K562 (cell line): Measurements from ENCODE around the gene TMCC1. TPM values are rescaled to one million over a fixed set of nuclear protein-coding genes. Genes with fewer than 3 reads are reported as not detected.

ENCODE experiments used
- ATAC-seq: fragments of 200-7000 bp; cut with Tn5 transposase; 3 replicates; pipeline ENCODE4 v1.9.1; 2020; ENCODE audit warnings: moderate library complexity
- BruUV-seq: library from RNA; stranded (reverse); fragments of 400-500 nt; replicated peaks from 2 replicates; lab custom pipeline; 2021; lab: Mats Ljungman, UMichigan
- CTCF ChIA-PET: fragments of 300-600 bp; formaldehyde crosslinking; extraction: SDS; loops from one replicate; lab custom pipeline; 2021; ENCODE audit warnings: low intra/inter-chr PET ratio; lab: Yijun Ruan, JAX
- POLR2A ChIA-PET: fragments of 300-600, 350-650 bp; sonication (Branson Sonifier 250); formaldehyde crosslinking; extraction: SDS; loops from one replicate; lab custom pipeline; 2021; ENCODE audit warnings: antibody characterized with exemption, inconsistent platforms; lab: Yijun Ruan, JAX
- DNase-seq, 4 experiments: peaks; one replicate each; pipeline versions ENCODE4 v3.0.0 to v3.0.0-alpha.2; 2011 to 2018; ENCODE audit warnings: low spot score in 3 of 4, mixed read lengths in 3 of 4; ENCODE audit errors: extremely low read depth in 1 of 4
- FAIRE-seq: peaks from 2 replicates; lab custom pipeline; 2011; peaks lifted over from hg19 to GRCh38; lab: Jason Lieb, UNC
- H2AFZ ChIP-seq: 2 replicates; pipeline ENCODE4 v1.6.0; 2011; ENCODE audit warnings: low read depth, low read length, control low read depth, inconsistent platforms
- H3K27ac ChIP-seq: fragments of 200-600 bp; 3 replicates; pipeline ENCODE4 v1.8.0; 2011; ENCODE audit warnings: low read depth, mild to moderate bottlenecking, control low read depth, inconsistent platforms, low read length, moderate library complexity, mixed read lengths; ENCODE audit errors: extremely low read depth
- H3K27me3 ChIP-seq, 2 experiments: fragments of 300-600 bp in 1 of 2; 2 replicates in 1 of 2; 3 replicates in 1 of 2; pipeline versions ENCODE4 v1.6.0 to v1.8.0; 2011; ENCODE audit warnings: inconsistent platforms in 2 of 2, low read length in 2 of 2, mild to moderate bottlenecking in 1 of 2, mixed read lengths in 1 of 2, moderate library complexity in 1 of 2; ENCODE audit not compliant: control insufficient read depth in 2 of 2, insufficient read depth in 2 of 2
- H3K36me3 ChIP-seq: fragments of 300-600 bp; 3 replicates; pipeline ENCODE4 v1.8.0; 2011; ENCODE audit warnings: mild to moderate bottlenecking, low read length, inconsistent platforms; ENCODE audit not compliant: control insufficient read depth, insufficient read depth
- H3K4me1 ChIP-seq, 2 experiments: fragments of 200-600 bp in 1 of 2; replicated peaks in 1 of 2; 2 replicates in 1 of 2; 3 replicates in 1 of 2; pipeline versions ENCODE4 v1.5.1 to v1.8.0; 2011; ENCODE audit warnings: inconsistent platforms in 2 of 2, low read length in 2 of 2, mild to moderate bottlenecking in 1 of 2, mixed read lengths in 1 of 2, moderate library complexity in 1 of 2; ENCODE audit not compliant: control insufficient read depth in 2 of 2, insufficient read depth in 2 of 2
- H3K4me2 ChIP-seq: 2 replicates; pipeline ENCODE4 v1.6.1; 2011; ENCODE audit warnings: low read length, control low read depth, inconsistent platforms, mixed read lengths; ENCODE audit not compliant: insufficient read depth
- H3K4me3 ChIP-seq: fragments of 200-600 bp; sonication (generic), shearing (Covaris generic); 2 replicates; pipeline ENCODE4 v1.5.1; 2016; ENCODE audit warnings: control low read depth, inconsistent platforms
- H3K79me2 ChIP-seq: fragments of 200-600 bp; 3 replicates; pipeline ENCODE4 v1.8.0; 2011; ENCODE audit warnings: low read length, inconsistent platforms; ENCODE audit not compliant: control insufficient read depth, insufficient read depth
- H3K9ac ChIP-seq, 2 experiments: 2 replicates each; pipeline versions ENCODE4 v1.6.0 to v1.6.1; 2011; ENCODE audit warnings: low read depth in 2 of 2, low read length in 2 of 2, control low read depth in 1 of 2, inconsistent platforms in 1 of 2, mild to moderate bottlenecking in 1 of 2, mixed read lengths in 1 of 2; ENCODE audit not compliant: insufficient read depth in 1 of 2
- H3K9me1 ChIP-seq: one replicate; pipeline ENCODE4 v1.6.0; 2011; ENCODE audit warnings: inconsistent platforms, mild to moderate bottlenecking, low read length, moderate library complexity; ENCODE audit not compliant: control insufficient read depth, insufficient read depth
- H3K9me3 ChIP-seq: replicated peaks from 2 replicates; pipeline ENCODE4 v1.5.1; 2011; ENCODE audit warnings: low read depth, low read length, inconsistent platforms; ENCODE audit not compliant: control insufficient read depth, insufficient read depth
- H4K20me1 ChIP-seq: replicated peaks from 2 replicates; pipeline ENCODE4 v1.6.1; 2011; ENCODE audit warnings: low read length, inconsistent platforms, mixed read lengths; ENCODE audit not compliant: control insufficient read depth, insufficient read depth
- ADNP ChIP-seq: fragments of 200-800 bp; sonication (Bioruptor generic); IDR thresholded peaks from 2 replicates; pipeline ENCODE4 v1.6.1; 2016; ENCODE audit warnings: missing genetic modification characterization, missing compliant biosample characterization
- ATF3 ChIP-seq, 2 experiments: fragments of 450-650 bp in 1 of 2; sonication (generic) in 1 of 2; formaldehyde crosslinking in 1 of 2; IDR thresholded peaks in 1 of 2; conservative IDR thresholded peaks in 1 of 2; 2 replicates each; pipeline versions ENCODE4 v1.6.1 to v1.8.1; 2016 to 2023; ENCODE audit warnings: mild to moderate bottlenecking in 2 of 2, moderate library complexity in 2 of 2, inconsistent platforms in 1 of 2, missing genetic modification reagents in 1 of 2
- CBX3 ChIP-seq, 2 experiments: IDR thresholded peaks; 1 replicate in 1 of 2; 2 replicates in 1 of 2; pipeline ENCODE4 v1.6.1; 2012; ENCODE audit warnings: inconsistent platforms in 2 of 2, low read length in 2 of 2, borderline replicate concordance in 1 of 2, control low read depth in 1 of 2
- CHD4 ChIP-seq: fragments of 200-600 bp; sonication (generic); IDR thresholded peaks from 3 replicates; pipeline ENCODE4 v1.6.1; 2012; ENCODE audit warnings: low read depth, mild to moderate bottlenecking, mixed read lengths, low read length, inconsistent platforms; ENCODE audit not compliant: insufficient read depth, insufficient replicate concordance, poor library complexity, severe bottlenecking
- GABPB1 ChIP-seq: sonication (generic); formaldehyde crosslinking; IDR thresholded peaks from 2 replicates; pipeline ENCODE4 v1.8.0; 2022; ENCODE audit warnings: mild to moderate bottlenecking, missing genetic modification reagents
- HDAC2 ChIP-seq: fragments of 450-650 bp; IDR thresholded peaks from 2 replicates; pipeline ENCODE4 v1.6.1; 2016; ENCODE audit warnings: mild to moderate bottlenecking
- HDAC6 ChIP-seq: IDR thresholded peaks from 2 replicates; pipeline ENCODE4 v1.6.1; 2012; ENCODE audit warnings: low read depth, mild to moderate bottlenecking, control low read depth, inconsistent platforms, low read length, moderate library complexity
- HLTF ChIP-seq: fragments of 450-650 bp; IDR thresholded peaks from 2 replicates; pipeline ENCODE4 v1.6.1; 2016
- ILK ChIP-seq: fragments of 450-650 bp; IDR thresholded peaks from 2 replicates; pipeline ENCODE4 v1.6.1; 2016; ENCODE audit warnings: missing genetic modification characterization, low read depth, mild to moderate bottlenecking, missing compliant biosample characterization, moderate library complexity, borderline replicate concordance
- JUND ChIP-seq, 2 experiments: IDR thresholded peaks; 2 replicates in 1 of 2; 3 replicates in 1 of 2; pipeline ENCODE4 v1.6.1; 2011; ENCODE audit warnings: borderline replicate concordance in 2 of 2, low read depth in 2 of 2, low read length in 2 of 2, improper control_type of control experiment in 1 of 2, missing biosample characterization in 1 of 2, missing genetic modification characterization in 1 of 2, missing genetic modification reagents in 1 of 2
- MLLT1 ChIP-seq, 2 experiments: fragments of 450-650 bp; IDR thresholded peaks; 2 replicates each; pipeline ENCODE4 v1.6.1; 2016
- SMARCA5 ChIP-seq: fragments of 450-650 bp; IDR thresholded peaks from 2 replicates; pipeline ENCODE4 v1.6.1; 2016
- ZFP36 ChIP-seq: fragments of 150-350 bp; IDR thresholded peaks from 2 replicates; pipeline ENCODE4 v1.6.1; 2018; ENCODE audit warnings: low read length, low read depth; ENCODE audit not compliant: partially characterized antibody
- ZFX ChIP-seq: sonication (generic); formaldehyde crosslinking; IDR thresholded peaks from 2 replicates; pipeline ENCODE4 v1.8.0; 2022; ENCODE audit warnings: mild to moderate bottlenecking, missing genetic modification reagents, moderate library complexity
- ZNF3 ChIP-seq: fragments of 250-450 bp; sonication (Bioruptor Pico); IDR thresholded peaks from 2 replicates; pipeline ENCODE4 v1.5.0; 2021; ENCODE audit warnings: mild to moderate bottlenecking, moderate library complexity
- WGBS: fragments of 100-300 bp; shearing (Covaris generic); methylation state at CpG from one replicate; pipeline ENCODE4 v1.1.6; 2016; ENCODE audit warnings: low coverage, mixed read lengths; ENCODE audit not compliant: insufficient coverage; ENCODE audit errors: missing lambda C conversion rate; 5-methylcytosine and 5-hydroxymethylcytosine counted together
- in situ Hi-C: fragments of 300-500 bp; cut with MboI; formaldehyde crosslinking; loops from 4 replicates; pipeline ENCODE4 v1.15.0; 2018; ENCODE audit warnings: inconsistent platforms, mixed read lengths
- intact Hi-C: fragments of 100-400 bp; cut with micrococcal nuclease; formaldehyde crosslinking; loops from 2 replicates; pipeline ENCODE4 v1.14.2; 2022
- polyA plus RNA-seq, 8 experiments: library from polyadenylated mRNA; depleted of rRNA in 4 of 8; stranded (reverse) in 5 of 8; unstranded in 3 of 8; fragments of >200 nt; fragmentation: Nextera tagmentation in 2 of 8; fragmentation: Illumina TruSeq in 1 of 8; extraction: Ambion mirVana in 2 of 8; extraction: Trizol in 1 of 8; gene quantifications; 2 replicates each; pipeline versions ENCODE4 v1.2.1 to v1.2.3, GENCODE V29; 2011 to 2014; ENCODE audit warnings: inconsistent platforms in 1 of 8, missing spikeins in 1 of 8
- total RNA-seq, 7 experiments: library from RNA; depleted of rRNA in 6 of 7; stranded (reverse); fragments of >200 nt in 6 of 7; fragmentation: Illumina TruSeq in 2 of 7; extraction: Trizol in 2 of 7; gene quantifications; 2 replicates each; pipeline versions ENCODE4 v1.2.1 to v1.2.3, GENCODE V29; 2011 to 2021; ENCODE audit warnings: low replicate concordance in 1 of 7

Gene TMCC1
- total and polyA plus RNA-seq, 9 of the 15 experiments (the other 6 are each of a cell fraction or from before 2014, with no cell fraction given): 0.89 to 8.7 (median 4.0) TPM

- H3K27me3 ChIP-seq: no peaks in the 10 kb centered on the region
- H3K9ac ChIP-seq: peak overlapping the region in 1 of 2 experiments; percentile 63; a peak in 2 of 4 replicates
- no peaks in the 10 kb centered on the region for H3K9me1 ChIP-seq
- H3K79me2 ChIP-seq: peaks cover 78% of the 10 kb centered on the region
- ChIA-PET POLR2A (interaction anchor here (1.6 kb wide), 1 partner anchor 9 kb away, joined by 9 read pairs; no protein-coding TSS in a partner anchor), CTCF (no interaction called here)
- H3K4me3 ChIP-seq: no peak overlapping the region
- H3K4me1 ChIP-seq: peaks cover 31 to 76% of the 10 kb centered on the region in 2 experiments; a peak in 4 of 5 replicates
- BruUV-seq: no TSS peak
- no peak overlapping the region for H2AFZ ChIP-seq
- no peaks in the 10 kb centered on the region for H3K9me3 ChIP-seq
- intact Hi-C loops: loop anchor here (10.0 kb wide), 1 partner anchor 218 kb away; no protein-coding TSS in a partner anchor
- in situ Hi-C loops: no loop called here
- DNase-seq (peak in 3 of 4 experiments; percentile 38 to 58 (median 42)), FAIRE-seq (peak; percentile 65), ATAC-seq (peak; percentile 12)
- WGBS: 59% methylated on average over 5 of the region's 15 CpGs
- H3K4me2 ChIP-seq: peak overlapping the region; percentile 21
- peaks cover 5% of the 10 kb centered on the region; the same call in 2 of the 3 replicates for H3K36me3 ChIP-seq
- H3K27ac ChIP-seq: 0 out of 3 replicates have a peak overlapping the region, but pooled peaks have one; percentile 8
- H4K20me1 ChIP-seq: peaks cover 16% of the 10 kb centered on the region; the same call in 1 of the 2 replicates
- TF ChIP-seq ADNP (tag) (peak; percentile 69), ZFP36 (peak; percentile 82), CBX3 (IDR thresholded peaks at IDR 0.05; ENCODE audit: borderline replicate concordance in 1 of 2, low read length in 2 of 2) (0 out of 3 replicates have a peak, but pooled peaks of 1 of the 2 experiments have one; percentile 15), GABPB1 (CRISPR knock-in tag) (0 out of 2 replicates have a peak, but pooled peaks have one; percentile 15), HLTF (no peak), HDAC2 (0 out of 2 replicates have a peak, but pooled peaks have one; percentile 40), ZFX (CRISPR knock-in tag) (peak; percentile 31), ZNF3 (no peak), MLLT1 (IDR thresholded peaks at IDR 0.05) (no peak), SMARCA5 (peak; percentile 84; the same call in 1 of the 2 replicates), ATF3 (IDR thresholded peaks at IDR 0.05) (peak; percentile 56), ATF3 (CRISPR knock-in tag; conservative IDR thresholded peaks at IDR 0.05) (no peak), CHD4 (peak; percentile 57), HDAC6 (no peak), ILK (tag) (no peak), JUND (IDR thresholded peaks at IDR 0.05; ENCODE audit: borderline replicate concordance, low read depth, low read length) (0 out of 2 replicates have a peak, but pooled peaks have one; percentile 48), JUND (tag; IDR thresholded peaks at IDR 0.05; ENCODE audit: borderline replicate concordance, low read depth, low read length) (no peak; the same call in 2 of the 3 replicates)
Observed at GRCh38 chr3:129602730-129603560, 290.6 kb downstream of the TMCC1 start.
